ENCODE measurements around the gene PLB1. TPM values are rescaled to one million over a fixed set of nuclear protein-coding genes. Genes with fewer than 3 reads are reported as not detected.

PLB1 gene
- polyA plus RNA-seq, 1 experiment, result 0.38 TPM

DNA sequence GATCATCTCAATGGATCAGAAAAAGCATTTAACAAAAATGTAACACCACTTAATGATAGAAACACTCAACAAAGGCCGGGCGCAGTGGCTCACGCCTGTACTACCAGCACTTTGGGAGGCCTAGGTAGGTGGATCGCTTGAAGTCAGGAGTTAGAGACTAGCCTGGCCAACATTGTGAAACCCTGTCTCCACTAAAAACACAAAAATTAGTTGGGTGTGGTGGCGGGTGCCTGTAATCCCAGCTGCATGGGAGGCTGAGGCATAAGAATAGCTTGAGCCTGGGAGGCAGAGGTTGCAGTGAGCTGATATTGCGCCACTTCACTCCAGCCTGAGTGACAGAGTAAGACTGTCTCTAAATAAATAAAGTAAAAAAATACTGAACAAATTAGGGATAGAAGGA lies 74.6 kb downstream of the PLB1 start:
- Histone ChIP-seq H3K27me3 (ENCODE audit: control insufficient read depth, insufficient read depth, low read length) (no peaks in the 10 kb centered on the region), H3K36me3 (ENCODE audit: control insufficient read depth, insufficient read depth, low read length) (no peaks in the 10 kb centered on the region), H3K4me3 (ENCODE audit: low read depth, low read length) (no peak overlapping the region)
- ChIA-PET CTCF (no interaction called here), POLR2A (no interaction called here)
- no peak for DNase-seq (ENCODE audit: low read depth)
- TF ChIP-seq, protein P1, sequence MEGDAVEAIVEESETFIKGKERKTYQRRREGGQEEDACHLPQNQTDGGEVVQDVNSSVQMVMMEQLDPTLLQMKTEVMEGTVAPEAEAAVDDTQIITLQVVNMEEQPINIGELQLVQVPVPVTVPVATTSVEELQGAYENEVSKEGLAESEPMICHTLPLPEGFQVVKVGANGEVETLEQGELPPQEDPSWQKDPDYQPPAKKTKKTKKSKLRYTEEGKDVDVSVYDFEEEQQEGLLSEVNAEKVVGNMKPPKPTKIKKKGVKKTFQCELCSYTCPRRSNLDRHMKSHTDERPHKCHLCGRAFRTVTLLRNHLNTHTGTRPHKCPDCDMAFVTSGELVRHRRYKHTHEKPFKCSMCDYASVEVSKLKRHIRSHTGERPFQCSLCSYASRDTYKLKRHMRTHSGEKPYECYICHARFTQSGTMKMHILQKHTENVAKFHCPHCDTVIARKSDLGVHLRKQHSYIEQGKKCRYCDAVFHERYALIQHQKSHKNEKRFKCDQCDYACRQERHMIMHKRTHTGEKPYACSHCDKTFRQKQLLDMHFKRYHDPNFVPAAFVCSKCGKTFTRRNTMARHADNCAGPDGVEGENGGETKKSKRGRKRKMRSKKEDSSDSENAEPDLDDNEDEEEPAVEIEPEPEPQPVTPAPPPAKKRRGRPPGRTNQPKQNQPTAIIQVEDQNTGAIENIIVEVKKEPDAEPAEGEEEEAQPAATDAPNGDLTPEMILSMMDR (IDR thresholded peaks at IDR 0.05; ENCODE audit: insufficient read depth, low read depth, low read length), result no peak

DNA sequence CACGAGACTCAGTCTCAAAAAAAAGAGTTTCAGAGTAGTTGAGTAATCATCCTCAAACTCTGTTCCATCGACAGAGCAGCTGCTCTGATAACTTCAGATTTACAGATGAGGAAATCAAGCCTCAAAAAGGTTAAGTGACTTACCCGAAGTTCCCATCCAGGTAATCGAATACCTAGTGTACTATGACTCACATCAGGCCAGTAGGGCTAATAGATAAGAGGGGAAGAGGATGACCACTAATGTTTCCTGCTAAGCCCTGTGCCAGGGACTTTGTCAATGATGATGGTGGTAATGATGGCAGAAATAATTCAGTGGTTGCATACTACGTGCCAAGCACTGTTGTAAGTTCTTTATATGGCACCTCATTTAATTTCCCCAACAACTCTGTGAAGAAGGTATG lies 80.9 kb downstream of the PLB1 start:
- Histone ChIP-seq H3K27me3 (ENCODE audit: control insufficient read depth, insufficient read depth, low read length) (no peaks in the 10 kb centered on the region), H3K36me3 (ENCODE audit: control insufficient read depth, insufficient read depth, low read length) (no peaks in the 10 kb centered on the region), H3K4me3 (ENCODE audit: low read depth, low read length) (no peak overlapping the region)
- POLR2A ChIA-PET, result no interaction called here
- CTCF ChIA-PET, result interaction anchor here (1.0 to 4.9 kb wide), 2 partner anchors 9 to 18 kb away, joined by 3 to 32 read pairs; no protein-coding TSS in a partner anchor
- TF ChIP-seq, protein P1 (IDR thresholded peaks at IDR 0.05; ENCODE audit: insufficient read depth, low read depth, low read length), result no peak
- DNase-seq (ENCODE audit: low read depth), result no peak

DNA sequence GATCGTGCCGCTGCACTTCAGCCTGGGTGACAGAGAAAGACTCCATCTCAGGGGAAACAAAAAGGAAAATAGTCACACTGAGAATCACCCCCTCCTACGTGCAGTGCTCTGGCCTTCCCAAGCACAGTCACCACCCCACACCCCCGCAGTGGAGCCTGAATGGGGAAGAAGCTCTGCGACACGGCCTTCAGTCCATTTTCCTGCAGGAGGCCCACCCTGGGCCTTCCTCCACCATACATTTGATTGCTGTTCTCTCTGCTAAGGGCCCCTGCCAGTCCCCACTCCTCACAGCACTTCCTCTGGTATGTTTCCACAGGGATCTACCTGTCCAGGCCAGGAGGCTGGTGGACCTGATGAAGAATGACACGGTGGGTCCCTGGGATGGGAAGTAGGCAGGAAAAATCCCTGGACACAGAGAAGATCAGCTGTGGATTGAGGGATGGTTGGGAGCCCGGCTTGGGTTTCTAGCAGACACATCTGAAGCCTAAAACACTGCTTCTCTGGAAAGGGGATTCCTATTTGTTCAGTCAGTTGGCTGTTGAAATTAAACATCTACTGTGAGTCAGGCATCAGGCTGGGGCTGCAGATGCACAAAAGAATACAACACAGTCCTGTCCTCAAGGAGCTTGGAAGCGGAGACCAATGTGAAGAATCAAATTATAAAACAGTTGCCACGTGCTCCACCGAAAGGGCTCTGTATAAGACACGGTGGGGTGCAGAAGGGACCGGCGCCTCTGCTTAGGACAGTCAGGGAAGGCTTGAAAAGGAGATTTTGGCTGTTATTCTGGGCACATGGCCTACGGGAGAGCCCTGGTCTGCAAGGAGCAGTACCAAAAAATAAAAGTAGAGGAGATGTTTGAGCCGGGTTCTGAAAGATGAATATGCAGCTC lies 82.2 kb downstream of the PLB1 start:
- TF ChIP-seq, protein P1 (IDR thresholded peaks at IDR 0.05; ENCODE audit: insufficient read depth, low read depth, low read length), result no peak
- no peaks in the 10 kb centered on the region for H3K27me3 ChIP-seq (ENCODE audit: control insufficient read depth, insufficient read depth, low read length)
- H3K36me3 ChIP-seq (ENCODE audit: control insufficient read depth, insufficient read depth, low read length), result no peaks in the 10 kb centered on the region
- ChIA-PET POLR2A (no interaction called here), CTCF (interaction anchor here (2.5 to 4.9 kb wide), 2 partner anchors 11 to 16 kb away, joined by 13 to 32 read pairs; no protein-coding TSS in a partner anchor)
- H3K4me3 ChIP-seq (ENCODE audit: low read depth, low read length), result no peak overlapping the region
- DNase-seq (ENCODE audit: low read depth), result no peak

DNA sequence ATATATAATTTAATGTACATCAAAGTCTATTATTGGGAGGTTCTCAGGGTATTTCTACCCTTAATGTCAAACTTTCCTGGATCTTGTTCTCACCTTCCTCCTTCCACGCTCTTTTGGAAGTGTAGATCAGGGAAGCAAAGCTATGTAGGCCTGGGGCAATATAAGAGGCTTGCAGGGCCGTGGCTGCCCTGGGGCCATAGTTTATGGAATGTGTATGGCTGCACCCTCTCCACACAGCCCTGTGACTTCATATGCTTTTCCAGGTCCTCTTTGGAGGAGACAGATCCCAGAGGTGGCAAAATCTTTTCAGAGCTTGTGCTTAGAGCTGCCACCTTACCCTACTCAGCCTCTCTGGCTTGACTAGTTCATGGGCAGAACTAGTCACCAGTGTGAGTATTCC lies 82.9 kb downstream of the PLB1 start:
- Histone ChIP-seq H3K27me3 (ENCODE audit: control insufficient read depth, insufficient read depth, low read length) (no peaks in the 10 kb centered on the region), H3K4me3 (ENCODE audit: low read depth, low read length) (no peak overlapping the region), H3K36me3 (ENCODE audit: control insufficient read depth, insufficient read depth, low read length) (no peaks in the 10 kb centered on the region)
- DNase-seq (ENCODE audit: low read depth), result no peak
- ChIA-PET POLR2A (no interaction called here), CTCF (interaction anchor here (1.0 to 4.9 kb wide), 3 partner anchors 11 to 181 kb away, joined by 3 to 32 read pairs (median 13); no protein-coding TSS in a partner anchor)
- TF ChIP-seq, protein P1 (IDR thresholded peaks at IDR 0.05; ENCODE audit: insufficient read depth, low read depth, low read length), result no peak

DNA sequence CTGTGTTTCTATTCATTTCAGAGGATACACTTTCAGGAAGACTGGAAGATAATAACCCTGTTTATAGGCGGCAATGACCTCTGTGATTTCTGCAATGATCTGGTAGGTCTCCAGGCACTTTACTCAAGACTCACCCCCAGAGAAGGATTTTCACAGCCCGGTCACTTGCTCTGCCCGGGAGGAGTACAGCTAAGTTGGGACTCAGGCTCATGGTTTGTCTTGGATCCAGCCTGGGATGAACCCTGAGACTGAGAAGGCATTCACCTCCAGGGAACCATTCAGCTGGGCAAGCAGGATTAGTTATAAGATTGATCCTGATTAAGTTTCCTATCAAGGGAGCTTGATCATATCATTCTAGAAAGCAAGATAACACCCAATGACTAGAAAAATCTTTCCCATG lies 83.7 kb downstream of the PLB1 start:
- ChIA-PET POLR2A (no interaction called here), CTCF (interaction anchor here (1.0 to 4.9 kb wide), 4 partner anchors 12 to 183 kb away, joined by 3 to 32 read pairs (median 8); no protein-coding TSS in a partner anchor)

More for the DNA sequence above, 83.7 kb downstream of the PLB1 start:
- H3K36me3 ChIP-seq (ENCODE audit: control insufficient read depth, insufficient read depth, low read length), result no peaks in the 10 kb centered on the region
- H3K4me3 ChIP-seq (ENCODE audit: low read depth, low read length), result no peak overlapping the region
- DNase-seq (ENCODE audit: low read depth), result no peak
- no peaks in the 10 kb centered on the region for H3K27me3 ChIP-seq (ENCODE audit: control insufficient read depth, insufficient read depth, low read length)
- TF ChIP-seq, protein P1 (IDR thresholded peaks at IDR 0.05; ENCODE audit: insufficient read depth, low read depth, low read length), result no peak
